ENCODE data around the gene ANKRD33B. TPM values are rescaled to one million over a fixed set of nuclear protein-coding genes. Genes with fewer than 3 reads are reported as not detected.
"Not testable (repeated sequence)": the region's sequence is repeated elsewhere in the genome, so short reads cannot be mapped to it uniquely, and the experiment has no call there.

The ANKRD33B gene
- total RNA-seq, 1 experiment from 2014 or later: 9.6 TPM

DNA sequence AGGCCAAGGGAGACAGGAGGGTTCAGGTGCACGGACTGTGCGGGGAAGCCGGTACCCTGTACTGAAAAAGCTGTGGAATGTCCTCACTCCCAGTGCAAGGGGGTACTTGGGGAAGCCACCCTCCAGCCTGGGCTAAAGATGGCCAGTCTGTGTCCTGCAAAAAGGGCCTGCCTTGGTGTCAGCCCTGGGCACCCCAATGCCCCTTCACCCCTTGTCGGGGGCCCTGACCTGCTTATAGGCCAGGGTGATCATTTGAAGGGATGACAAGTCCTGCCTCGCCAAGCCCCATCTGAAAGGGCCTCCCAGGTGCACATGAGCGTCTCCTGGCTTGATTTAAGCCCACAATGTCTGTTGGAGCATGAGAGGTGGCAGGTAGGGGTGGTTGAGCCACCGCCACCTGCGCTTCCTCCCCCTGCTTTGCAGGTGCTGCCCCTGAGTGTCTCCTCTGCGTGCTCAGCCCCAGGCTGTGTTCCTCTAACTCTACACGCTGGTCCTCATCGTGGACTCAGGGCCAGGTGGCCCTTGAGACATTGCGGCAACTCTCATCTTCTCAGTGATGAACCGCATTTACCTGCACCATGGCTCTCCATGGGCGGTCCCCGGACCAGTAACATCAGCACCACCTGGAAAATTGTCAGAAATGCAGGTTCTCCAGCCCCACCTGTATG, 97.0 kb downstream of the ANKRD33B start:
- no peaks in the 10 kb centered on the region for H3K9me3 ChIP-seq
- peaks cover 17% of the 10 kb centered on the region for H3K36me3 ChIP-seq
- DNase-seq: no peak
- no peak overlapping the region for H3K4me3 ChIP-seq
- no peaks in the 10 kb centered on the region for H3K27me3 ChIP-seq

DNA sequence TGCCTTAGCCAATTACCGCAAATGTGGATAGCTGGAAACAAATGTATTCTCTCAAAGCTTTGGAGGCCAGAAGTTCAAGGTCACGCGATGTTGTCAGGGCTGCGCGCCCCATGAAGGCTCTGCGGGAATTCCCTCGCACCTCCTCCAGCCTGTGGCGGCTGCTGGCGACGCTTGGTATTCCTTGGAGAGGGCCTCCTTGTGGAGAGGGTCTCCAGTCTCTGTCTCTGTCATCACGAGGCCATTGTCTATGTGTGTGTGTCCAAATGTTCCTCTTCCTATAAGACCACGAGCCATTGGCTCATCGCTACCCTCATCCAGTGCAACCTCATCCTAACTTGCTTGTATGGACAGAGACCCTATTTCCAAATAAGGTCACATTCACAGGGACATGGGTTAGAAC, 97.5 kb downstream of the ANKRD33B start:
- H3K36me3 ChIP-seq: peaks cover 11% of the 10 kb centered on the region; the same call in 1 of the 2 replicates
- H3K4me3 ChIP-seq: no peak overlapping the region
- no peaks in the 10 kb centered on the region for H3K27me3 ChIP-seq
- no peaks in the 10 kb centered on the region for H3K9me3 ChIP-seq
- no peak for DNase-seq

DNA sequence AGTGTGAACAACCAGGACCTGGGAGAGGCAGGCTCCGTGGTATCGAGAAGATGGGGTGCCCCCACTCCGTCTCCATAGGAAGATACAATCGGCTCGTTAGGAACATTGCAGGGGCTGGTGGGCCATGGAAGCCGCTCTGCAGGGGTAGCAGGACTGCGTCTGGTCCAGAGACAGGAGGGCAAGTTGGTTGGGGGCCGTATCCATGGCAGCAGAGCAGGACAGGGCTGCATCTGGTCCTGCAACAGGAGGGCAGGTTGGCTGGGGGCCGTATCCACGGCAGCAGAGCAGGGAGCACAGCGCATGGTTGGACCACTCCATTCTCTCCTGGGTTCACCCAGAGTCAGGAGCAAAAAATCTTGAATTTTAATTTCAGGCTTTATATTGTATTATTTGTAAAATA, 98.2 kb downstream of the ANKRD33B start:
- DNase-seq: no peak
- Histone ChIP-seq H3K27me3 (no peaks in the 10 kb centered on the region), H3K36me3 (peaks cover 8% of the 10 kb centered on the region; the same call in 1 of the 2 replicates), H3K4me3 (no peak overlapping the region), H3K9me3 (no peaks in the 10 kb centered on the region)

DNA sequence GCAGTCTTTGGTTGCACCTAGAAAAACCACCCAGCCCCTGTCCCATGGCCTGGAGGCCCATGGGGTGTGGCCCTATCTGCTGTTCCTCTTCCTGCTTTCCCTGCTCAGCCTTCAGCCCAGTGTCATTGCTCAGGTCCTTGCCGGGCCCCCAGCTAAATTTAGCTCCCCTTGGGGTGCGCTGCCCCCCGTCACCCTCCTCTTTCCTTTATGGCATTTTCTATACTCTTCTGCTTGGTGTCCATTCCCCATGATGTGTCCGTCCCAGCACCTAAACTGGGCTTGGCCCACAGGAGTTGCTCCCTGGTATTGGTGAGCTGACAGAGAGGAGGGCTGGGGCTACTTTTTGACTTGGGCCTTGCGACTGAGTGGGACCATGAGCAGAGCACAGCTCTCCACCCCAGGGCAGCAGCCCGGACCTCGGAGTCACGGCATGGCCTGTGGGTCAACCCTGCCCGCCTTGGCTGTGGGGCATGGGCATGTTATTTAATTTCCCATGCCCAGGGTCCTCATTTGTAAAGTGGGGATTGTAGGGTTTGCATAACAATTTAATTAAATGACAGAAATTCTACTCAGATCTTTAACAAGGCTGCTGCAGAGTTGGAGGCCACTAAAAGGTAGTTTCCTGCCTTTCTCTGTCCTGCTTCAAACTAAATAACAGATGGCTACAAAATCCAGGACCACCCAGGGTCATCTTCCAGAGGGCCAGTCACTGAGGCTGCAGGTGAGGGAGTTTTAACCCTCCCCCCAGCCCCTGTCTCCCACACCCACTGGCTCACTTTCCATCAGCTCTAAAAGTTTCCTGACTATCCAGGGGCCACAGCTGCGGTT, 99.0 kb downstream of the ANKRD33B start:
- no peak for DNase-seq
- Histone ChIP-seq H3K9me3 (no peaks in the 10 kb centered on the region), H3K36me3 (peaks cover 5% of the 10 kb centered on the region; the same call in 1 of the 2 replicates), H3K4me3 (no peak overlapping the region), H3K27me3 (no peaks in the 10 kb centered on the region)

DNA sequence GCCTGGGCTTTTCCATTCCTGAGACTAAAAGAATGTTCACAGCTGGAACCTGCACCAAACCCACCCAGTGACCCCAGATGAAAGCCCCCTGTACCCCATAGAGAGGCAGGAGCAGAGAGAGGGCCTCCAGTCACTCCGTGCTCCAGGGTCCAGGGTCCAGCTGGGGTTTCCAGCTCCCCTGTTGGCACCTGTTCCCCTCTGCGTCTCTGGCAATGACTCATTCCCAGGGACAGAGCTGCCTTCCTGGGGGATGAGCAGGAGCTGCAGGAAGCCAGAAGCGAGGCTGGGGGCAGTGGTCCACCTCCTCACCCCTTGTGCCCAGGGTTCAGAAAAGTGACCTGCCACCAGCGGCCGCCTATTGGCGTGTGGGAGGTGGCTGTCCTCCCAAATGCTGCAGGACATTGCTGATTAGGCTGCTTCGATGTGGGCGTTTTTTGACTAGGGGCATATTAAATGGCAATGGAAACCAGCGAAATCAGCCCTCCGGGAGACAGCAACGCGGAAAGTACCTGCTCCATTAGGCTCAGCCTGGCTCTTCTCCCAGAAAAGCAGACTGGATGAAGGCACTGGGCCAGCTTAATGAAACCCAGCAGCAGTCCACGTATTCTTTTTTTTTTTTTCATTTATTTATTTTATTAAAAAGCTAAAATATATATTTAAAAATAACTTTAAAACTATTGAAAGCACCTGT, 99.8 kb downstream of the ANKRD33B start:
- no peaks in the 10 kb centered on the region for H3K27me3 ChIP-seq
- peaks cover 5% of the 10 kb centered on the region for H3K9me3 ChIP-seq
- no peaks in the 10 kb centered on the region for H3K36me3 ChIP-seq
- no peak overlapping the region for H3K4me3 ChIP-seq
- DNase-seq: peak; percentile 66

DNA sequence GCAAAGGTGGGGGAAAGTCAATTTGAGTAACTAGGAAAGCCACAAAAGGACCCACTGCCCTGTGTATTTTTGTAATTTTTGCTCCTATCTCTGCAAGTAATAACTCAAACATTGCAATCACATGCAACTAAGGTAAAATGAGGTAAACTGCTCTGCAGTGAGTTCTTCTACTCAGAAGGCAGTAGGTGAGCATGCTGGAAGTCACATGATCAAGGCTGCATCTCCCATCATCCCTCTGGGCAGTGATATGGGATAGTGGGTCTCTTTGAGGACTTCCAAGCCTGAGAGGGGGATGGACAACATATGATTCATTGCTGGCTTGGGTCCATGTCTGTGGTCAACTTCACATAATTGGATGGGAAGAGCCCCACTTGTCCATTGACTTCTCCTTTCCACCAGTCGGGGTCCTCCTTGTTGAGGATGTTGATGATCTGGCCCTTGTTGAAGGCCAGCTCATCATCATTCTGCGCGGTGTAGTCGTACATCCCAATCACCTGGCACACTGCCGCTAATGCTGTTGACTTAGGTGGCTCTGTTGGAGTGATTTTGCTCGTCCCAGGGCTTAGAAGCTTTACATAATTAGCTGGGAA, 100.4 kb downstream of the ANKRD33B start:
- H3K27me3 ChIP-seq, H3K36me3 ChIP-seq, H3K4me3 ChIP-seq: not testable (repeated sequence)
- peaks cover 11% of the 10 kb centered on the region for H3K9me3 ChIP-seq
- DNase-seq: peak; percentile 54

GRCh38 chr5:10665799-10666198, 101.9 kb downstream of the ANKRD33B start:
- peaks cover 11% of the 10 kb centered on the region for H3K9me3 ChIP-seq
- H3K4me3 ChIP-seq: no peak overlapping the region
- no peak for DNase-seq
- peaks cover 4% of the 10 kb centered on the region for H3K27me3 ChIP-seq
- no peaks in the 10 kb centered on the region for H3K36me3 ChIP-seq

GRCh38 chr5:10666531-10667299, 102.8 kb downstream of the ANKRD33B start:
- DNase-seq: no peak
- Histone ChIP-seq H3K9me3 (peaks cover 11% of the 10 kb centered on the region), H3K36me3 (no peaks in the 10 kb centered on the region), H3K4me3 (no peak overlapping the region), H3K27me3 (peaks cover 5% of the 10 kb centered on the region)

DNA sequence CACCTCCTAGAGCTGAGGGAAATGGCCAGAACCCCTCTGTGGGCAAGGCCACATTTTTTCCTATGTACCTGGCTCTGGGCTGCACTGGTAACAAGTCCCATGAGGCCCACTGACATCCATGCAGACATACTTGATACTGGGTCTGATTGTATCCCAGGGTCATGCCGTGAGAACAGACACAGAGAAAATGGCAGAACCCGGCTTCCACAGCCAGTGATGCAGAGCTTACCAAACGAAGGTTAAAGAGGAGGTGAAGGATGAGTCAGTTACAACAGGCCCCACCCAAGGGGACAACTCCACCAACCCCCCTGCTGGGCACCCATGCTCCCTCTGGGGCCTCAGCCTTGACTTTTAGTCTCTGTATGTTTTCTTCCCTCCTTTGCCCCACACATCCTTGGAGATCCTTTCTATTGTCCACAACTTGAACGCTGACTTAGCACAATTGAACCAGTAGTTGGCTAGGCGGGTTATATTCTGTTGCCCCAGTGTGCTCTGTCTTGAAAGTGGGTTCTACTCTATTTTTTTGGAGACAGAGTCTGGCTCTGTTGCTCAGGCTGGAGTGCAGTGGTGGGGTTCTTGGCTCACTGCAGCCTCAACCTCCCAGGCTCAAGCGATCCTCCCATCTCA, 103.7 kb downstream of the ANKRD33B start:
- H3K27me3 ChIP-seq: peaks cover 5% of the 10 kb centered on the region
- no peak for DNase-seq
- peaks cover 11% of the 10 kb centered on the region for H3K9me3 ChIP-seq
- no peaks in the 10 kb centered on the region for H3K36me3 ChIP-seq
- no peak overlapping the region for H3K4me3 ChIP-seq

- Histone ChIP-seq H3K9me3 (peaks cover 11% of the 10 kb centered on the region), H3K4me3 (no peak overlapping the region), H3K27me3 (peaks cover 5% of the 10 kb centered on the region), H3K36me3 (no peaks in the 10 kb centered on the region)
- DNase-seq: peak; percentile 33
Measured at GRCh38 chr5:10668697-10669096, 104.8 kb downstream of the ANKRD33B start.

DNA sequence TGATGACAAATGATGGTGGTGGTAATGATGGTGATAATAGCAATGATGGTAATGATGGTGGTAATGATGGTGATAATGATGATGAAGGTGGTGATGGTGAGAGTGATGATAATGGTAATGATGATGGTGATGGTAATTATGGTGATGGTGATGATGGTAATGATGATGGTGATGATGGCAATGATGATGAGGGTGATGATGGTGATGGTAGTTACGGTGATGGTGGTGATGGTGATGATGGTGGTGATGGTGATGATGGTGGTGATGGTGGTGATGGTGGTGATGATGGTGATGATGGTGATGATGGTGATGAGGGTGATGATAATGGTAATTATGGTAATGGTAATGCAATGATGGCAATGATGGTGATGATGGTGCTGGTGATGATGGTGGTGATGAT, 106.1 kb downstream of the ANKRD33B start:
- no peaks in the 10 kb centered on the region for H3K36me3 ChIP-seq
- DNase-seq: no peak
- no peak overlapping the region for H3K4me3 ChIP-seq
- H3K9me3 ChIP-seq: peaks cover 11% of the 10 kb centered on the region
- peaks cover 5% of the 10 kb centered on the region for H3K27me3 ChIP-seq

GRCh38 chr5:10671041-10672008, 107.5 kb downstream of the ANKRD33B start:
- no peaks in the 10 kb centered on the region for H3K36me3 ChIP-seq
- peaks cover 11% of the 10 kb centered on the region for H3K9me3 ChIP-seq
- no peak for DNase-seq
- no peak overlapping the region for H3K4me3 ChIP-seq
- H3K27me3 ChIP-seq: peaks cover 5% of the 10 kb centered on the region

GRCh38 chr5:10672146-10673016, 108.5 kb downstream of the ANKRD33B start:
- Histone ChIP-seq H3K9me3 (peaks cover 11% of the 10 kb centered on the region), H3K27me3 (peaks cover 5% of the 10 kb centered on the region), H3K36me3 (peaks cover 6% of the 10 kb centered on the region), H3K4me3 (no peak overlapping the region)
- DNase-seq: no peak

DNA sequence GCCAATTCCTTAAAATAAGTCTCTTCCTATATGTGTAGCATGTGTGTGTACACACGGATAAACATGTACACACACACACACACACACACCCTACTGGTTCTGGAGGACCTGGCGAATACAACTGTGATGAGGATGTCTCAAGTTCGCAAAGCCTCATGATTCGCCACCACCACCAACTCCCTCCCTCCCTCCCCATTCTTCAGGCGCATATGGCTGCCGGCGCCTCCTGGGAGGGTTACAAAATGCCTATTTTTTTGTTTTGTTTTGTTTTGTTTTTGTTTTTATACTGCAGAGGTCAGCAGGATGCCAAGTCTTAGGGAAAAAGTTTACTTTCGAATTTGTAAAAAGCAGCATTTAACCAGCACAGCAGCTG, 109.1 kb downstream of the ANKRD33B start:
- Histone ChIP-seq H3K4me3 (no peak overlapping the region), H3K9me3 (peaks cover 11% of the 10 kb centered on the region), H3K36me3 (peaks cover 12% of the 10 kb centered on the region), H3K27me3 (peaks cover 5% of the 10 kb centered on the region)
- no peak for DNase-seq

Measured in MG63 (cell line).